ENCODE measurements around the gene NPC2.

NPC2 gene

GRCh38 chr14:74505831-74506230 is 12.7 kb upstream of the NPC2 start:
- DNase-seq (ENCODE audit: low spot score): no peak

GRCh38 chr14:74504874-74505720 is 12.0 kb upstream of the NPC2 start:
- no peak for DNase-seq (ENCODE audit: low spot score)
- TF ChIP-seq, protein P1, sequence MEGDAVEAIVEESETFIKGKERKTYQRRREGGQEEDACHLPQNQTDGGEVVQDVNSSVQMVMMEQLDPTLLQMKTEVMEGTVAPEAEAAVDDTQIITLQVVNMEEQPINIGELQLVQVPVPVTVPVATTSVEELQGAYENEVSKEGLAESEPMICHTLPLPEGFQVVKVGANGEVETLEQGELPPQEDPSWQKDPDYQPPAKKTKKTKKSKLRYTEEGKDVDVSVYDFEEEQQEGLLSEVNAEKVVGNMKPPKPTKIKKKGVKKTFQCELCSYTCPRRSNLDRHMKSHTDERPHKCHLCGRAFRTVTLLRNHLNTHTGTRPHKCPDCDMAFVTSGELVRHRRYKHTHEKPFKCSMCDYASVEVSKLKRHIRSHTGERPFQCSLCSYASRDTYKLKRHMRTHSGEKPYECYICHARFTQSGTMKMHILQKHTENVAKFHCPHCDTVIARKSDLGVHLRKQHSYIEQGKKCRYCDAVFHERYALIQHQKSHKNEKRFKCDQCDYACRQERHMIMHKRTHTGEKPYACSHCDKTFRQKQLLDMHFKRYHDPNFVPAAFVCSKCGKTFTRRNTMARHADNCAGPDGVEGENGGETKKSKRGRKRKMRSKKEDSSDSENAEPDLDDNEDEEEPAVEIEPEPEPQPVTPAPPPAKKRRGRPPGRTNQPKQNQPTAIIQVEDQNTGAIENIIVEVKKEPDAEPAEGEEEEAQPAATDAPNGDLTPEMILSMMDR (IDR thresholded peaks at IDR 0.05; ENCODE audit: extremely low read depth, missing control alignments): no peak

More at GRCh38 chr14:74505831-74506230, 12.7 kb upstream of the NPC2 start:
- TF ChIP-seq, protein P1 (IDR thresholded peaks at IDR 0.05; ENCODE audit: extremely low read depth, missing control alignments): no peak

DNA sequence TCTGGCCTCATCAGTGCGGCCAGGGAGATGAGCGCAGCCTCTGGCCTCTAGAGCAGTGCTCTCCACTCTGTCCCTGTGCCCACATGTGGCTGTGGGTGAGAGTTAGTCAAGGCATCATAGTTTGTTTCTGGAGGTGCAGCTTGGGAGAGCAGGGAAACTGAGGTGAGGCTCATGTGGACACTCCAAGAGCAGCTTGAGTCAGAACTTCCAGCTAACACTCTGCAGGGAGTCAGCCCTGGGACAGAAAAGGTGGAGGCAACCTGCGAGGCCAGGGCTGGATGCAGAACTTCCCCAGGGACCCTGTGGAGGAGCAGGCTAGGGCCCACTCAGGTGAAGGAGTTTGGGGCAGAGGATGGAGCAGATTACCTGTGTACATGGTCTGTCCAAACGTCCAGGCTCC is 11.3 kb upstream of the NPC2 start:
- no peak for DNase-seq (ENCODE audit: low spot score)
- TF ChIP-seq, protein P1 (IDR thresholded peaks at IDR 0.05; ENCODE audit: extremely low read depth, missing control alignments): no peak

- no peak for DNase-seq (ENCODE audit: low spot score)
- TF ChIP-seq, protein P1 (IDR thresholded peaks at IDR 0.05; ENCODE audit: extremely low read depth, missing control alignments): no peak
Observed at GRCh38 chr14:74503938-74504335, 10.8 kb upstream of the NPC2 start.

DNA sequence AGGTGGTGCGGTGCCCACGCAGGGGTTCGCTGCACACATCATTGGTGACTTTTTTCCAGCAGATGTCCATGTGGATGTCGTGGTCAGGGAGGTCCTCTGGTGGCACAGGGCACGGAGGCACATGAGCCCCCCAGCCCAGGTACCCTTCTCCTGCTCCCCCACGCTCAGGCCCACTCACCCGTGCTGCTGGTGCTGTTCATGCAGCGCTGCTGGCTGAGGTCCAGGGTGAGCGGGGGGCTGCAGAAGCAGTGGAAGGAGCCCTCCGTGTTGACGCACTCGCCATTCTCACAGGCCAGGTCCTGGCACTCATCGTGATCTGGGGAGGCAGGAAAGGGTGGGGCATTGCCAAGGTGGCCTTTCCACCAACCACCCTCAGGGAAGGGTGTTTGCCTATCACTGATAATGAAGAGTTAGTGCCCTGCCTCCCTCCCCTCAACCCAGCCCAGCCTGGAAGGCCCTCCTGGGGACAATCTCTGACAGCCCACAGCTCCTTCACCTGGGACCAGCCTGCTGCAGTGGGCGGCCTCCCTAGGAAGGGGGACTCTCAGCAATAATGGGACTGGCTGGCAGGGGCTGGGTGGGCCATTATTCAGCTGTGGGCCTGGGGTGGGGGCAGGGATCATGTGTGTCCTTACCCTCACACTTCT is 10.3 kb upstream of the NPC2 start:
- TF ChIP-seq, protein P1 (IDR thresholded peaks at IDR 0.05; ENCODE audit: extremely low read depth, missing control alignments): no peak
- DNase-seq (ENCODE audit: low spot score): no peak

DNA sequence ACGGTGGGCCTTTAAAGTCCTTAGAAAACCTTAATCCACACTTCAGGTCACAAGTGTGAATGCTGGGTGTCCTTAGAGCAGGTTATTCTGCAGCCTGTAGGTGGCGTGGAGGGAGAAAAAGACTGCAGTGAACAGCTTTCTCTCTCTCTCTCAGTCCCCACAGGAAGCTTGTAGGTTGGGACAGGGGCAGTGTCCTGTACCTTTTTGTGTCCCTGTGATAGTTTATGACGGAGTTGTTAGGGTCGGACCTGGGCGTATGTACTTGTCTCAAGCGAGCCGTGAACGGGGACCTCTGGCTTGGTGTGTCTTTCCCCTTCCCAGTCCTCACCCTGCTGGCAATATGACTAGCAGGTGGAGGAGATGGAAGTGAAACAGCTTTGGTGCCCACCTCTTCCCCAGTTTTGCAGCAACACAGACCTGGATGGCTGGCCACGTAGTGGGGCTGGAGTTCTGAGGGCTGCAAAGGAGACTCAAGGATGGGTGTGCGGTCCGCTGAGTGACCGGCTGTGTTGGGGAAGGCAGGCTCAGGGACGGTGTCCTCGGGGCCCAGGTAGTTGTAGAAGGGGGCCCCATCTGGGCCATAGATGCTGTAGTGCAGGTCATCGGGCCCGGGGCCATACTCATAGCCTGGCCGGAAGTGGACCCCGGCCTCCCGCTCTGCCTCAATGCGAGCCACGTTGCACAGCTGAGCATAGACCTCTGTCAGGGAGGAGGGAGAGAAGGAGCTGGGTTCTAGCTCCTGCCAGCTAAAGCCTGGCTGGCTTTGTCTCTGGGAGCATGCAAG is 9.3 kb upstream of the NPC2 start:
- DNase-seq (ENCODE audit: low spot score): peak; percentile 50
- TF ChIP-seq, protein P1 (IDR thresholded peaks at IDR 0.05; ENCODE audit: extremely low read depth, missing control alignments): peak; percentile 46
